Measurements from ENCODE around the gene TMEM117. TPM values are rescaled to one million over a fixed set of nuclear protein-coding genes. Genes with fewer than 3 reads are reported as not detected.
A peak's percentile ranks its signal among the peaks of the same experiment; 100 is the strongest.

TMEM117 gene
- total and polyA plus RNA-seq, 2 donors (not counting 3 experiments of a cell fraction or from before 2014, with no cell fraction given): 1.2 to 3.8 TPM

DNA sequence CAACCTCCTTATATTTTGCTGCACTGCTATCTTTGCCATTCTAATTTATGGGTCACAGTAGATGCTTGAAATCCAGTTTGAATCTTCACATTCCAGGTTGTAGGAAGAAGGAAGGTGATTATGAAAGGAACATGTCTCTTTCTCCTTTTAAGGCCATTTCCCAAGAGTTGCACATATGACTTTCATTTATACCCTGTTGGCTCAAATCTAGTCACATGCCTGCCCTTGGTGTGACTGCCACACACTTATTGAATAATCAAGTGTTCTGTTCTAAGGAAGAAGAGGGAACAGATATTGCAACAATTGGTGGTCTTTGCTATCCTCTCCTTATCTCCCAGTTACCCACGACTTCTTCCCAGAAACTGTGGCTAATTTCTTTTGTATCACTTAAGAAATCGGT lies 404.3 kb downstream of the TMEM117 start:
- ChIA-PET POLR2A (no interaction called here), CTCF (no interaction called here)
- H3K9ac ChIP-seq (replicated peaks; ENCODE audit: extremely low read depth, insufficient read depth, low read length): no peak overlapping the region
- H3K9me3 ChIP-seq (replicated peaks; ENCODE audit: control insufficient read depth, insufficient read depth, low read length): no peaks in the 10 kb centered on the region
- BruUV-seq (replicated peaks): no TSS peak
- no peak overlapping the region for H3K4me3 ChIP-seq (replicated peaks in 1 of 3; ENCODE audit: insufficient read depth in 1 of 3, low read depth in 1 of 3, low read length in 3 of 3)
- H3K9me1 ChIP-seq (replicated peaks; ENCODE audit: control insufficient read depth, extremely low read depth, insufficient read depth, low read length): no peaks in the 10 kb centered on the region
- no peak overlapping the region for H3K4me2 ChIP-seq (ENCODE audit: insufficient read depth, low read length)
- dilution Hi-C loops (cut with MboI; ENCODE audit: extremely low pct_ligation_motif_present, low sequenced_read_pairs) (no loop called here), intact Hi-C loops (cut with micrococcal nuclease) (no loop called here)
- H4K20me1 ChIP-seq (replicated peaks; ENCODE audit: control insufficient read depth, extremely low read depth, insufficient read depth, low read length): no peaks in the 10 kb centered on the region
- H2AFZ ChIP-seq (ENCODE audit: low read depth, low read length): no peak overlapping the region
- H3K4me1 ChIP-seq (ENCODE audit: control insufficient read depth, extremely low read depth, insufficient read depth, low read length): no peaks in the 10 kb centered on the region
- TF ChIP-seq POLR2A (IDR thresholded peaks at IDR 0.05; ENCODE audit: low read depth, low read length): no peak
- no peak for TF ChIP-seq EZH2 (IDR thresholded peaks at IDR 0.05; ENCODE audit: borderline replicate concordance, low read depth, low read length, severe bottlenecking)
- no peak for TF ChIP-seq MAX (IDR thresholded peaks at IDR 0.05; ENCODE audit: insufficient read depth, insufficient read length)
- no peak for TF ChIP-seq MYC (IDR thresholded peaks at IDR 0.05; ENCODE audit: low read depth, low read length)
- TF ChIP-seq FOS (IDR thresholded peaks at IDR 0.05; ENCODE audit: borderline replicate concordance, insufficient read depth, low read length): no peak
- no peak for TF ChIP-seq GATA2 (IDR thresholded peaks at IDR 0.05; ENCODE audit: insufficient read depth, insufficient read length, low read depth, low read length)
- no peaks in the 10 kb centered on the region for H3K27me3 ChIP-seq (ENCODE audit: control insufficient read depth in 2 of 2, insufficient read depth in 2 of 2, low read length in 2 of 2)
- H3K79me2 ChIP-seq (ENCODE audit: control insufficient read depth, insufficient read depth, low read length): no peaks in the 10 kb centered on the region
- H3K27ac ChIP-seq (ENCODE audit: insufficient read depth, low read depth, low read length): no peak overlapping the region
- DNase-seq (ENCODE audit: low read depth, low spot score): no peak
- H3K36me3 ChIP-seq (ENCODE audit: control insufficient read depth in 2 of 2, extremely low read depth in 1 of 2, insufficient read depth in 2 of 2, low read length in 2 of 2): no peaks in the 10 kb centered on the region
- peak; percentile 46 for FAIRE-seq

DNA sequence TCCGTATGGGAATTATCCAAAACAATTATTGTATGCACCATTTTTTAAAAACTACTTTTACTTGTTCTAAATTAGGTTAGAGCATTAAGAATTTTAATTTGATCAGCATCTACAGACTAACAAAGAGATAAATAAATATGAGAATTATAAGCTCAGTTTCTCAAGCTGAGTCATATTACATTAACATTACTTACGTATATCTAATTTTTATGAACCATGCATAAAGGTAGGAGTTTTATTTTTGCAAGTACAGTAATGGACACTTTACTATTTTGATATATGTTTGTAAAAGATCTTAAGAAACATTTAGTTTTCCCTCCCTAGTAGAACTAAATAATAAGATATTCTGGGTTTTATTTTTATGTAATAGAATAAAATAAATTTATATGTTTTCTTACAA lies 410.1 kb downstream of the TMEM117 start:
- TF ChIP-seq EZH2 (IDR thresholded peaks at IDR 0.05; ENCODE audit: borderline replicate concordance, low read depth, low read length, severe bottlenecking) (no peak), MAX (IDR thresholded peaks at IDR 0.05; ENCODE audit: insufficient read depth, insufficient read length) (no peak), FOS (IDR thresholded peaks at IDR 0.05; ENCODE audit: borderline replicate concordance, insufficient read depth, low read length) (no peak), POLR2AphosphoS5 (IDR thresholded peaks at IDR 0.05; ENCODE audit: insufficient read depth, low read depth, low read length) (no peak), JUN (IDR thresholded peaks at IDR 0.05; ENCODE audit: borderline replicate concordance, insufficient read depth, insufficient read length, low read depth) (no peak), POLR2A (IDR thresholded peaks at IDR 0.05; ENCODE audit: low read depth, low read length) (no peak), MYC (IDR thresholded peaks at IDR 0.05; ENCODE audit: low read depth, low read length) (no peak), GATA2 (IDR thresholded peaks at IDR 0.05; ENCODE audit: insufficient read depth, insufficient read length, low read depth, low read length) (no peak)
- TF ChIP-seq, protein P1, sequence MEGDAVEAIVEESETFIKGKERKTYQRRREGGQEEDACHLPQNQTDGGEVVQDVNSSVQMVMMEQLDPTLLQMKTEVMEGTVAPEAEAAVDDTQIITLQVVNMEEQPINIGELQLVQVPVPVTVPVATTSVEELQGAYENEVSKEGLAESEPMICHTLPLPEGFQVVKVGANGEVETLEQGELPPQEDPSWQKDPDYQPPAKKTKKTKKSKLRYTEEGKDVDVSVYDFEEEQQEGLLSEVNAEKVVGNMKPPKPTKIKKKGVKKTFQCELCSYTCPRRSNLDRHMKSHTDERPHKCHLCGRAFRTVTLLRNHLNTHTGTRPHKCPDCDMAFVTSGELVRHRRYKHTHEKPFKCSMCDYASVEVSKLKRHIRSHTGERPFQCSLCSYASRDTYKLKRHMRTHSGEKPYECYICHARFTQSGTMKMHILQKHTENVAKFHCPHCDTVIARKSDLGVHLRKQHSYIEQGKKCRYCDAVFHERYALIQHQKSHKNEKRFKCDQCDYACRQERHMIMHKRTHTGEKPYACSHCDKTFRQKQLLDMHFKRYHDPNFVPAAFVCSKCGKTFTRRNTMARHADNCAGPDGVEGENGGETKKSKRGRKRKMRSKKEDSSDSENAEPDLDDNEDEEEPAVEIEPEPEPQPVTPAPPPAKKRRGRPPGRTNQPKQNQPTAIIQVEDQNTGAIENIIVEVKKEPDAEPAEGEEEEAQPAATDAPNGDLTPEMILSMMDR (IDR thresholded peaks at IDR 0.05; ENCODE audit: extremely low read depth in 1 of 2, insufficient read depth in 1 of 2, low read depth in 1 of 2, low read length in 2 of 2): no peak
- Histone ChIP-seq H3K9me3 (replicated peaks; ENCODE audit: control insufficient read depth, insufficient read depth, low read length) (no peaks in the 10 kb centered on the region), H3K4me3 (replicated peaks in 1 of 3; ENCODE audit: insufficient read depth in 1 of 3, low read depth in 1 of 3, low read length in 3 of 3) (no peak overlapping the region), H3K27ac (ENCODE audit: insufficient read depth, low read depth, low read length) (no peak overlapping the region), H3K9me1 (replicated peaks; ENCODE audit: control insufficient read depth, extremely low read depth, insufficient read depth, low read length) (no peaks in the 10 kb centered on the region), H2AFZ (ENCODE audit: low read depth, low read length) (no peak overlapping the region), H3K4me1 (ENCODE audit: control insufficient read depth, extremely low read depth, insufficient read depth, low read length) (no peaks in the 10 kb centered on the region), H3K4me2 (ENCODE audit: insufficient read depth, low read length) (no peak overlapping the region), H3K36me3 (ENCODE audit: control insufficient read depth in 2 of 2, extremely low read depth in 1 of 2, insufficient read depth in 2 of 2, low read length in 2 of 2) (no peaks in the 10 kb centered on the region), H4K20me1 (replicated peaks; ENCODE audit: control insufficient read depth, extremely low read depth, insufficient read depth, low read length) (no peaks in the 10 kb centered on the region), H3K27me3 (ENCODE audit: control insufficient read depth in 2 of 2, insufficient read depth in 2 of 2, low read length in 2 of 2) (no peaks in the 10 kb centered on the region), H3K9ac (replicated peaks; ENCODE audit: extremely low read depth, insufficient read depth, low read length) (no peak overlapping the region), H3K79me2 (ENCODE audit: control insufficient read depth, insufficient read depth, low read length) (no peaks in the 10 kb centered on the region)
- CTCF ChIA-PET: no interaction called here
- POLR2A ChIA-PET: no interaction called here
- no peak for FAIRE-seq
- dilution Hi-C loops (cut with MboI; ENCODE audit: extremely low pct_ligation_motif_present, low sequenced_read_pairs) (no loop called here), intact Hi-C loops (cut with micrococcal nuclease) (no loop called here)
- no peak for DNase-seq (ENCODE audit: low read depth, low spot score)
- BruUV-seq (replicated peaks): no TSS peak

All from endothelial cell of umbilical vein (primary cell).